DMS114 treated with DMSO at 0.1 percent for 48 hours (cell line): ENCODE results near the gene SLC38A9.
"Not testable (repeated sequence)": the region's sequence is repeated elsewhere in the genome, so short reads cannot be mapped to it uniquely, and the experiment has no call there.

Source experiments
- DNase-seq: peaks from one replicate; lab custom pipeline; 2025; ENCODE audit not compliant: unreplicated experiment; lab: John Stamatoyannopoulos, UW

Gene SLC38A9

DNA sequence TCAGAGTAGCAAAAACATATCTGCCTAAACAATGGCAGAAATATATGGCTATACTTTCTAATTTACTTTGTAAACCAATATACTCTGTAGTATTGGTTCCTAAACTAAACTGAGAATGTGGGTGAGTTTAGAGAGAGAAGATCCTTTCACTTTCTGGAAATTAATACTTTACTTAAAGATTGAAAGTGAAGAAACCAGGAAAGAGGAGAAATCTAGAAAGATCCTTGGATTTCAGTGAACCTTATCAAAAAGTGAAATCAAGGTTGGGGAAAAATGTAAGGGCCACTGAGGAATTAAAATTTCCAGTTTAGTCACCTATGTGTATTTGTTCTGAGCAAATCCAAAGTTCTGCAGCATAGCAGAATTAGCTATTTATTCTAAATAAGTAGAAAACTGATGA, 5.9 kb downstream of the SLC38A9 start:
- no peak for DNase-seq

DNA sequence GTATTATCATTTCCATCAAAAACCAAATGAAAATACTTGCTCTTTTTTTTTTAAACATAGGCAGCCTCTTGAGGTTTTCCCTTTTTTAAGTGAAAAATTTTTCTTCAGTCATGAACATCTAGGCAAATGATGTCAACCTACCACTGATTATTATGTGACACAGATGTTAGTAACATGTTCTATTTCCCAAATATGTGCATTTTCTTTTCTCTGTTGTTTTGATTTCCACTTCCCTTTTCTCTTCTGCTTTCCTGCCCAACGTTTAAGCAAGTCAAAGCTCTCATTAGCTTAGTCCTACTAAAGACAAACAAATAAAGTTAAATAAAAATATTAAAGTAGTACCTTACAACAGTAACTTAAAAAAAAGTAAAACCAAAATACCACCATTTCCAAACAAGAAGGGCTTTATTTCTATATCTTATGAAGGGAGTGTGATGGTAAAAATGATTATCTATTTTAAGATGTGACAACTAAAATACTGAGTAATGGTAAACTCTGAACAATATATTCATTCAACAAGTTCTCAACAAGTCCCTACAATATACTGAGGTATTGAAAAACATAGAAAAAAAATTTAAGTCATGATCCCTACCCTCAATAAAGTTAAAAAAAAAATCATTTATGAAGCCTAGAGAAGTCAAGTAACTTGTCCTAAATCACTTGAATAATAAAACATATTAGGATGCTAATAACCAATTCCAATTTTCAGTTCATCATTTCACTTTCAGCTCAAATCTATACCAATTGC, 9.4 kb downstream of the SLC38A9 start:
- DNase-seq = no peak

DNA sequence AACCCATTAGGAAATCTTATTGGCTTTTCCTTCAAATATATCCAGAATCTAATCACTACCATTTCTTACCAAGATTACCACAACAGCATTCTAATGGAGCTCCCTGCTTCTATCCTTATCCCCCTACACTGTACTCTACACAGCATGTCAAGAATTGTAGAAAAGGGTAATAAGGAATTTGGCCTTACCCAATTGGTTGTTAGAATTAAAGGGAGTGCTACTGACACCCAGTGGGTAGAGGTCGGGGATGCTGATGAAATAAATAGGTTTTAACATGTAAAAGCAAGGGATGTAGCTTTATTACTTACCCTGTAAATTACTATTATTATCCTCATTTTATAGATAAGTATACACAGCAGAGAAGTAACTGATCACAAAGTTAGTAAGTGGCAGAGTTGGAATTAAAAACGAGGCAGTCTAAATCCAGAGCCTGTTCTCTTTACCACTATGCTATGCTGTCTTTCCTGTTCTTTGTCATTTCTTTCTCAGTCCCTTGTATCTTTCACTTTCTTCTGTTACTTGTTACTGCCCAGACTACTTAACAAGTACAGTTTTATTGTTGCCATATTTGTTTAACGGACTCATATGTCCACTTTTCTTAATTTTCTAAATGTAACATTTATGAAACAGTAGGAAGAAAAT, 10.5 kb downstream of the SLC38A9 start:
- no peak for DNase-seq

DNA sequence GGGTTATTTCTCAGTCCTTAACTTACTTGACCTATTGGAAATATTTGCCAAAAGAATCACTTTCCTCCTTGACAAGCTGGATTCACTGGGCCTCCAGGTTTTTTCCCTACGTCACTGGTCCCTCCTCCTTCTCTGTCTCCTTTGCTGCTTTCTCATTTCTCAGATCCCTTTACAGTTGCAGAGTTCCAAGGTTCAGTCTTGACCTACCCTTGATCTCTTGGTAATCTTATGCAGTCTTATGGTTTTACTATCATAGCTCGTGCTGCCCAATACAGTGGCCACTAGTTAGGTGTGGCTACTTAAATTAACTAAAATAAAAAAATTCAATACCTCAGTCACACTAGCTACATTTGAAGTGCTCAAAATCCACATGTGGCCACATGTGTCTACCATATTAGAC, 11.4 kb downstream of the SLC38A9 start:
- DNase-seq = no peak

DNA sequence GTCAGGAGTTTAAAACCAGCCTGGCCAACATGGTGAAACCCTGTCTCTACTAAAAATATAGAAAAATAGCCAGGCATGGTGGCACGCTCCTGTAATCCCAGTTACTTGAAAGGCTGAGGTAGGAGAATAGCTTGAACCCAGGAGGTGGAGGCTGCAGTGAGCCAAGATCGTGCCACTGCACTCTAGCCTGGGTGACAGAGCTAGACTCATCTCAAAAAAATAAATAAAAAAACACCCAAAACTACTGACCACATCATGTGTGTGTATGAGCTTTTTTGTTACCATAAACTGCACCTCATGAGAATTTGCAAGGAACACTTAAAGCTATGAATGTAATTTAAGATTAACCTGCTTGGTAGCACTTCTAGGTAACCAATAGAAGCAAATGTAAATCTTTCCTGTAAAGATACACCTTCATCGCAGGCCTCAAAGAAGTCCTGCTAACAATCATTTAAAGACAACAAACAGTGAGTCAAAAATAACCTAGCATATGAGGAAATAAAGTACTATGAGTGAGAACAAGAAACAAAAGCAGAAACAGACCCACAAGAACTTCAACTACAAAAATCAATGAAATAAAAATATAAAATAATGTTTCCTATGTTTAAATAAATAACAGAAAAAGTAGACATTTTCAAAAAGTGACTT, 13.0 kb downstream of the SLC38A9 start:
- DNase-seq = no peak

DNA sequence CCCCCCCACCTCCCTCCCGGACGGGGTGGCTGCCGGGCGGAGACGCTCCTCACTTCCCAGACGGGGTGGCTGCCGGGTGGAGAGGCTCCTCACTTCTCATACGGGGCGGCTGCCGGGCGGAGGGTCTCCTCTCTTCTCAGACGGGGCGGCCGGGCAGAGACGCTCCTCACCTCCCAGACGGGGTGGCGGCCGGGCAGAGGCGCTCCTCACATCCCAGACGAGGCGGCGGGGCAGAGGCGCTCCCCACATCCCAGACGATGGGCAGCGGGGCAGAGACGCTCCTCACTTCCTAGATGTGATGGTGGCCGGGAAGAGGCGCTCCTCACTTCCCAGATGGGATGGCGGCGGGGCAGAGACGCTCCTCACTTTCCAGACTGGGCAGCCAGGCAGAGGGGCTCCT, 15.4 kb downstream of the SLC38A9 start:
- DNase-seq = not testable (repeated sequence)

DNA sequence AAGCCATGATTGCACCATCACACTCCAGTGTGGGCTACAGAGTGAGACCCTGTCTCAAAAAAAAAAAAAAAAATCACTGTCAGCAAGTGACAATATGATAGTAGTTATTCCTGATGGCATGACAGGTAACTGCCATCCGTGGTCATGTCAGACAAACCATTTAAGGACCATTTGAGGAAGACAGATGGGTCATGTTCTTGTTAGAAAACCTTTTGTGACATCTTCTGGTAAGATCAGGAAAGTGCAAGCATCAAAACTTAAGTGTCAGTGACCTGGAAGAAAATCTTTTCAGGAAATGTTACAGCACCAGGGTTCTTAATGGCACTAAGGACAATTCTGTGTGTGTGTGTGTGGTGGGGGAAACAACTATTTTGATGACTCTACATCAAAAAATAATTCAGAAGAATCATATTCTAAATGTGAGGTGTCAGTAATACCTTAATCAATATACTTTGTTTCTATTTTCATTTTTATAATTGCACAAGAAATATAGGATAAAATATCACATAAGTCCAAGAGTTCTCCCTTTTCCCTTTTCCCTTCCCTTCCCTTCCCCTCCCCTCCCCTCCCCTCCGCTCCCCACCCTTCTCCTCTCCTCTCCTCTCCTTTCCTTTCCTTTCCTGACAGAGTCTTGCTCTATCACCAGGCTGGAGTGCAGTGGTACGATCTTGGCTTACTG, 17.8 kb downstream of the SLC38A9 start:
- DNase-seq = peak; percentile 13

DNA sequence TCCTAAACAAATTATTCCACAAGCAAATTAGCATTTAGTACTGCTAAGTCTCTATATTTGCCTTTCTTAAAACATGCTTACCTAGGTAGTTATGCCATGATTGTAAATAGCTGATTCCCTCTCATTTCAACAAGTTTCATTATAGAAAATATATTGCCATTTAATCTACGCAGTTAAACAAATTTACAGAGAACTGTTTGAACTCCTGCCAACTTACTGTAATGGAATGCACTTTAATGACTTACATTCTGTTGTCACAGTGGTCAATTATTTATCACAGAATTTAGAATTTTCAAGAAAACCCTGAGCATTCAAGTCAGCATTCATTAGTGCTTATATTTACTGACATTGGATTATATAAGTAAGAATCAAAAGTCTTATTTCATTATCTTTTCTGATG, 19.6 kb downstream of the SLC38A9 start:
- no peak for DNase-seq

DNA sequence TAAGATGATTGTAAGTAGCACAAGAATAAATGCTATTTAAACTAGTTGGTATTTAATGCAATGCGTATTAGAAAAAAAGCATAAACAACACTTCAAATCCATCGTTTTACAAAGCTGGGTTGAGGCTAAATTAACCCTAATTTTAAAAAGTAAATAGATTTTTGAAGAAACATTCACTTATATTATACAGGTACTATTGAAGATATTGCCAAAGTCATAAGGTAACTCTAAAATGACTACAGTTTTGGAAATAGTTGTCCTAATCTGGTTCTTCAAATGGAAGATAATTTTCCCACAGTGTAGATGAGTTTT, 20.1 kb downstream of the SLC38A9 start:
- no peak for DNase-seq

DNA sequence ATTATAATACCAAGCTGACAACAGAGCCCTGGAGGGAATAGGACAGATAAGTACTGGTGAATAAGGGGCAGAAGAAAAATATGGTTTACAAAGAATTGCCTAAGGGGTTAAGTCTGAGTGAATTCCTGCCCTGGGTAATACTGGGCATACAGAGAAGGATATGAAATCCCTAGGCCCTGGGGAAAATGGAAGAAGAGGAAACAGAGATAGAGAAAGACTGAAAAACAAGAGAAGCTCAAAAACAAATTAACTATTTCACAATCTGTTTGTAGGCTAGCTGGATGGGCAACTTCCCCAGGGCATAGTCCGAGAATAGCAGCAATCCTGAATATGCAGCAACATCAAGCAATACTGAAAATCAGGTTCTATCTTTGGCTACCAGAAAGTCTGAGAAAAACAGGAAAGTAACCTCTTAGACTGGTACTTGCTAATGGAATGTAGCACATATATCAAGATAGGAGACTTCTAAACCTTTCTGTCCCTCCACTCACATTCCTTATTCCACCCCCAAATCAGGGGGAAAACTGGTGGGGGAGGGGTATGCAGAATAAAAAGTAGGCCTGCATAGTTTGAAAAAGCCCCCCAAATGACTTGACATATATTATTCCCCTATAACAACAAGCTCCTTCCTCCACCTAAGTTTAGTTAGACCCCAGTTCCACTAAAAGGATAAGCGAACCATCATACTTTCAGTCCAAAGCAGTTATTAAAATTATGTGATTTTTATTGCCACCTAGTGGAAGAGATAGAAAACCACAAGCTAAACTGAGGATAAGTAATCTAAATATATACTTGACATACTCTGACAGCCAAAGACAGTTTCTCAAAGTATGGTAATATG, 20.6 kb downstream of the SLC38A9 start:
- DNase-seq = peak; percentile 40

DNA sequence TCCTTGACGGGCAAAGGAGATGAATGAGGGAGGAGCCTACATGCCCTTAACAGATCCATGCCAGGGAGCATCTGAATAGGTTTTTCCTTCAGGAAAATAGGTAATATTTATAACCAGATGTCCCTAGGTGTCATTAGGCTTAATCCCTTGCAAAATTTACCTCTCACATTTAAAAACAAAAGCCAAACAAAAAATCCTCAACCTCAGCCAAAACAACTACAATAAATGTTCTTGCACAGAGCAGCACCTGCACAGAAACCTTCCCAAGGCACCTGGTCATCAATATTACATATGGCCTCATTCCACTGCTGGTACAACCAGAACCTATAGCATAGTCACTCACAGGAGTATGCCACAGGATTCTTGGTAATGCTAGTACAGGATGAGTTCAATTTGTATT, 30.1 kb downstream of the SLC38A9 start:
- no peak for DNase-seq

DNA sequence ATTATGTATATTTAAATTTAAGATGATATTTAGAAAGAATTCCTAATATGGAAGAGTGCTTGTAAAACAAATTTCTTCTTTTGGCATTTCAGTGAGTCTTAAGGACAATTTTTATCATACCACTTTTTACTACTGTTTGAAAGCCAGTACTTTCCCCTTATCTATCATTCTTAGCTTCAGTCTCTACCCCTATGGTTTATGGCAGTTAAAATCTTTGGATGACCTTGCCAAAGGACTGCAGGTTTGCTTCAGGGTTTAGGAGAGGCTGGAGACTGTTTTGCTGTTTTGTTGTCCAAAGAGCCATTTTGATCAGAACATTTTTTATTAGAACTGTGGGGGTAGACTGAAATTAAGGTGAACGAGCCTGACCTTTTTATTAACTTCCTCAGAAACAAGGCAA, 30.8 kb downstream of the SLC38A9 start:
- DNase-seq = no peak

DNA sequence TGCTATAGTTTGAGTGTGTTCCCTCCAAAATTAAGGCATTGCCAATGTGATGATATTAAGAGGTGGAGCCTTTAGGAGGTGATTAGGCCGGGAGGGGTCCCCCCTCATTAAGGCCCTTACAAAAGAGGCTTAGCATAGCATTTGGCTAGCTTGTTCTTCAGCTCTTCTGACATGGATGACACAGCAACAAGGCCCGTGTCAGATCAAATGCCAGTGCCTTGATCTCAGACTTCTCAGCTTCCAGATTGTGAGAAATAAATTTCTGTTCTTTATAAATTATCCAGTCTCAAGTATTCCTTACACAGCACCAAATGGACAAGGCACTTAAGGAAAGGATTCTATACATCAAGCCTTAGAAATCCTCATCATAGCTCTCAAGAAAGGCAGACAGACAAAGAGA, 31.8 kb downstream of the SLC38A9 start:
- no peak for DNase-seq

DNA sequence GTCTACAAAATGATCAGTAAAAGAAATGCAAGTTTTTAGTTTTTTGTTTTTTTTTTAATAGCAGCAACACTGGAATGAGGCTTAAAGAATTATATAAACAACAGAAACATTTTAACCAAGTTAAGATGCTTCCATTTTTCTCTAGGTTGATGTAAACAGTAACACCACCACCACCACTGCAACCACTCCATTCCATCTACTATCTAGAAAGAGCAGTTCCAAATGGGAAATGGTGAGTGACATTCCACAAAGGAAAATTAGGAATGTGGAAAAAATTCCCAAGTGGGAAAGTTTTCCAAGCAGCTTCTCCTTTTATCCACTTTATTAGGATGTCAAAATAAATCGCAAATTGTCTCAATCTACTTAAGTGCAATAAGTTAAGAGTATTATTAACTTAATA, 32.6 kb downstream of the SLC38A9 start:
- no peak for DNase-seq

DNA sequence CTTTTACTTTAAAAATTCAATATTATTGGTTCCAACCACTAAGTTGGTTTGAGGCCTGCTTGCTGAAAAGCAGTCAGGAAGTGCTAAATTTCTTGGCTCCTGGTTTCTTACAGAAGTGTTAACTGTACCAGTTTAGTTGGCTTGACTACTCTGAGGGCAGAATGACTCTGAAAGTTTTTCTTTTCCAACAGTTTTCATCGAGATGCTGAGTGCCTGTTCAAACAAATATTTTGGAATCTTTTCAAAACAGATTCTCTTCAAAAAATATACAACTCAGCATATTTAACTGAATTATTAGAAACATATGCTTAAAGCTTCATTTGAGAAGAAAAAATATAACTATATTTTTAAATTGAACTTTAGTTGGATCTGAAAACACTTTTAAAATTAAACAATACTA, 37.0 kb downstream of the SLC38A9 start:
- DNase-seq = no peak

DNA sequence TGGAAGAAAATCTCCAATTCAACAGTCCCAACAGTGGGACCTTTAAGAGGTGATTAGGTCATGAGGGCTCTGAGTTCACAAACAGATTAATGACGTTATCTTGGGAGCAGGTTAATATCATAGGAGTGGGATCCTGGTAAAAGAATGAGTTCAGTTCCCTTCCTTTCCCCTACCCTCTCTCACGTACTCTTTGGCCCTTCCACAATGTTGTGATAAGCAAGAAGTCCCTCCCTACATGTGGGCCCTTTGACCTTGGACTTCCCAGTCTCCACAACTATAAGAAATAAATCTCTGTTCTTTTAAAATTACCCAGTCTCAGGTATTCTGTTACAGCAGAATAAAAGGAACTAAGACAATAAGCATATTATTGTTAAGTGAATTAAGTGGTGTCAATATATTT, 37.8 kb downstream of the SLC38A9 start:
- no peak for DNase-seq

DNA sequence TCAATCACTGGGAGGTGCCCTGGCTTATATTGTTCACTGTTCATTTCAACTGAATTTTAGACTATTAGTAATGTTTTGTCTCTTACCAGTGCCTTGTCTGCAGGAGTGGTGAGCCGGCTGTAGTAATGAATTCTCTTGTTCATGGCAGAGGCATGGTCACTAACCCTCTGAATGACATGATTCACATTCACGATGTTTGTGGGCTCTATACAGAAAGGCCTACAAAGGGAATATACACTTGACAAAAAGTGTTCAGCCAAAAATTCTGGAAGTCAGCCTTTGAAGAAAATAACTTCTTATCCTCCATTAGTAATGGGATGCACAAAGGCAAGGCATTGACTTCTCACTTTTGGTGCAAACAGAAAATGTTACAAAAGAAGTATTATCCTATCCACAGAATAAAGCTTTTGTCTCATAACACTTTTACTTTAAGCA, 39.6 kb downstream of the SLC38A9 start:
- DNase-seq = no peak

DNA sequence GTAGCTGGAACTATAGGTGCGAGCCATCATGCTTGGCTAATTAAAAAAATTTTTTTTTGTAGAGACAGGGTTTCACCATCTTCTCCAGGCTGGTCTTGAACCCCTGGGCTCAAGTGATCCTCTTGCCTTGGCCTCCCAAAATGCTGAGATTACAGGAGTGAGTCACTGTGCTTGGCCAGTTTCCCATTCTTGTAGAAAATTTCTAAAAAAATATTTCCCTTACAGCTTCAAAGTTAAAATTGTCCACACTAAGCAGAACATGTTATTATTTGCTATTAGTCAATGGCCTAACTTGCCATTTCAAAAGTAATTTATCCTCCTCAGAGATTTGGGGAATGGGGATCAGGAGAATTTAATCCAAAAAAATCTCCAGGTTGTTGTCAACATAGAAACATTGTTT, 40.1 kb downstream of the SLC38A9 start:
- DNase-seq = no peak

DNA sequence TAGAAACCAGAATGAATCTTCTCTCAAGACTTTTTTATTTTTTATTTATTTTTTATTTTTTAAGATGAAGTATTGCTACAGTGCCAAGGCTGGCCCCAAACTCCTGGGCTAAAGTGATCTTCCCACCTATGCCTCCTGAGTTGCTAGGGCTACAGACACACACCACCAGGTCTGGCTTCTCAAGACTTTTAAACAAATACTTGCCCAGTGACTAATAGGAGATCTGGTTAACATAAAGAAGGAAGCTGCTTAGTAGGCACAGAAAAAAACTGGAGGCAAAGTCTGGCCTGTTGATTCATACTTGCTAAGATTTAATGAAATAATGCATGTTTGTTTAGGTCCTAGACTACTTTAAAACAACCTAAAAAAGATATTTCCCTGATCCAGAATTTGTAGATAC, 43.8 kb downstream of the SLC38A9 start:
- DNase-seq = no peak

DNA sequence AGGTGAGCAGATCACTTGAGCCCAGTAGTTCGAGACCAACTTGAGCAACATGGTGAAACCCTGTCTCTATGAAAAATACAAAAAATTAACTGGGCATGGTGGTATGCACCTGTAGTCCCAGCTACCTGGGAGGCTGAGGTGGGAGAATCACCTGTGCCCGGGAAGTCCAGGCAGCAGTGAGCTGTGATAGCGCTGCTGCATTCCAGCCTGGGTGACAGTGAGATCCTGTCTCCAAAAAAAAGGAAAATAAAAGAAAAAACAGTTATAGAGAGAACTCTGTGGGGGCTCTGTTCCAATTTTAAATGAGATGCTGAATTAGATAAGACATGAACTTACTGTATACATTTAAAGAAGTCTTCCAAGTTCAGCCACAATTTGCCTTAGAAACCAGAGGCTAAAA, 44.2 kb downstream of the SLC38A9 start:
- no peak for DNase-seq

DNA sequence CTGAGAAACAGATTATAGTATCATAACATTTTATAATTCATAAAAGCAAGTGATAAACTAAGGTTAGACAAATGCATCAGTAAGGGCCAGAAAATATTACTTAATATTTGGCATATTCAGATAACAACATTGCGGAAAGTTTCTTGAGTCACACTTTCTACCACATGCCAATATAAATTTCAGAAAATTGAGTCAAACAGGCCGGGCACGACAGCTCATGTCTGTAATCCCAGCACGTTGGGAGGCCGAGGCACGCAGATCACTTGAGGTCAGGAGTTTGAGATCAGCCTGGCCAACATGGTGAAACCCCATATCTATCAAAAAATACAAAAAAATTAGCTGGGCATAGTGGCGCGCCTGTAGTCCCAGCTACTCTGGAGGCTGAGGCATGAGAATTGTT, 47.1 kb downstream of the SLC38A9 start:
- no peak for DNase-seq
